ENCODE results near the gene CYBRD1. TPM values are rescaled to one million over a fixed set of nuclear protein-coding genes. Genes with fewer than 3 reads are reported as not detected.

Gene CYBRD1
- total and polyA plus RNA-seq, 2 experiments from 2014 or later, result 42.4 to 66.1 TPM

- no peak for DNase-seq (ENCODE audit: low spot score)
- 78% methylated on average over 6 of the region's 6 CpGs for WGBS (ENCODE audit: low lambda C conversion rate, missing lambda C conversion rate)
- Histone ChIP-seq H3K4me3 (no peak overlapping the region), H3K79me2 (no peaks in the 10 kb centered on the region), H3K27ac (no peak overlapping the region), H3K4me2 (no peak overlapping the region), H3K36me3 (replicated peaks; ENCODE audit: insufficient read depth, low read depth) (no peaks in the 10 kb centered on the region), H3K4me1 (ENCODE audit: insufficient read depth) (no peaks in the 10 kb centered on the region), H3K9me2 (replicated peaks; ENCODE audit: insufficient read depth) (no peaks in the 10 kb centered on the region), H4K20me1 (ENCODE audit: insufficient read depth, poor library complexity, severe bottlenecking) (no peaks in the 10 kb centered on the region), H2AFZ (no peak overlapping the region), H3K9me3 (ENCODE audit: low read depth) (no peaks in the 10 kb centered on the region), H3K27me3 (no peaks in the 10 kb centered on the region)
- TF ChIP-seq CTCF (IDR thresholded peaks at IDR 0.05; ENCODE audit: poor library complexity), result peak; percentile 20
- no peak for TF ChIP-seq EZH2 (IDR thresholded peaks at IDR 0.05; ENCODE audit: borderline replicate concordance)
These were observed 19.1 kb downstream of the CYBRD1 start for GRCh38 chr2:171541202-171541887.

GRCh38 chr2:171545086-171545485 is 22.8 kb downstream of the CYBRD1 start:
- no peak for DNase-seq (ENCODE audit: low spot score)
- Histone ChIP-seq H3K4me3 (no peak overlapping the region), H2AFZ (no peak overlapping the region), H3K4me2 (no peak overlapping the region), H3K36me3 (replicated peaks; ENCODE audit: insufficient read depth, low read depth) (no peaks in the 10 kb centered on the region), H3K4me1 (ENCODE audit: insufficient read depth) (no peaks in the 10 kb centered on the region), H3K9me3 (ENCODE audit: low read depth) (no peaks in the 10 kb centered on the region), H4K20me1 (ENCODE audit: insufficient read depth, poor library complexity, severe bottlenecking) (no peaks in the 10 kb centered on the region), H3K79me2 (no peaks in the 10 kb centered on the region), H3K9me2 (replicated peaks; ENCODE audit: insufficient read depth) (no peaks in the 10 kb centered on the region), H3K27me3 (no peaks in the 10 kb centered on the region), H3K27ac (no peak overlapping the region)
- TF ChIP-seq EZH2 (IDR thresholded peaks at IDR 0.05; ENCODE audit: borderline replicate concordance) (no peak), CTCF (IDR thresholded peaks at IDR 0.05; ENCODE audit: poor library complexity) (no peak), EZH2phosphoT487 (IDR thresholded peaks at IDR 0.05; ENCODE audit: low read depth, severe bottlenecking, unreplicated experiment) (no peak)
- 100% methylated on average over 1 of the region's 1 CpG for WGBS (ENCODE audit: low lambda C conversion rate, missing lambda C conversion rate)

GRCh38 chr2:171547256-171547655 is 25.0 kb downstream of the CYBRD1 start:
- Histone ChIP-seq H3K4me2 (no peak overlapping the region), H3K4me1 (ENCODE audit: insufficient read depth) (no peaks in the 10 kb centered on the region), H2AFZ (no peak overlapping the region), H3K27me3 (no peaks in the 10 kb centered on the region), H3K27ac (no peak overlapping the region), H3K4me3 (no peak overlapping the region), H4K20me1 (ENCODE audit: insufficient read depth, poor library complexity, severe bottlenecking) (no peaks in the 10 kb centered on the region), H3K9me2 (replicated peaks; ENCODE audit: insufficient read depth) (no peaks in the 10 kb centered on the region), H3K79me2 (no peaks in the 10 kb centered on the region), H3K9me3 (ENCODE audit: low read depth) (no peaks in the 10 kb centered on the region), H3K36me3 (replicated peaks; ENCODE audit: insufficient read depth, low read depth) (no peaks in the 10 kb centered on the region)
- TF ChIP-seq EZH2phosphoT487 (IDR thresholded peaks at IDR 0.05; ENCODE audit: low read depth, severe bottlenecking, unreplicated experiment) (no peak), CTCF (IDR thresholded peaks at IDR 0.05; ENCODE audit: poor library complexity) (no peak), EZH2 (IDR thresholded peaks at IDR 0.05; ENCODE audit: borderline replicate concordance) (no peak)
- DNase-seq (ENCODE audit: low spot score), result no peak

Measured in hepatocyte (in vitro differentiated cells).